ENCODE results near the gene ROCK2. TPM values are rescaled to one million over a fixed set of nuclear protein-coding genes. Genes with fewer than 3 reads are reported as not detected.

The ROCK2 gene
- total RNA-seq, 2 donors from 2014 or later, result 29.6 to 32.2 TPM

DNA sequence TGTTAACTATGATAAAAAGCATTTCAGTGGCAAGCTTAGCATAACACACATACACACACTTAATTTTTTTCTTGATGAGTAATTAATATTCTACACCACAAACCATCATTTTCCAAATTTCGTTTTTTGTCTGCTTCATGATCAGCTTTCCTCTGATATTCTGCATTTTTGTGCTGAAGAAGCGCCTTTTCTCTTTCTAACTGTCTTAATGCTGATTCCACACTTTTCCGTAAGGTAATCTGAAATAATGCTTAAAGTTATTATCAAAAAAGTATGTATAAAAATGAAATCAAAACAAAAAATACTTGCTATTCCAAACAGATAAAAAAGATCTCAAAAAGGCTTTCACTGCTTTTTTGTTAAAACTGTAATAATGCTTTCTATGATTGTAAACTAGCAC lies 129.0 kb downstream of the ROCK2 start:
- DNase-seq (ENCODE audit: low spot score), result no peak
- no peaks in the 10 kb centered on the region for H3K9me3 ChIP-seq
- no peaks in the 10 kb centered on the region for H3K4me1 ChIP-seq (replicated peaks)
- intact Hi-C loops (cut with DNase I), result no loop called here
- WGBS, result 90% methylated on average over 3 of the region's 3 CpGs
- H3K4me3 ChIP-seq, result no peak overlapping the region
- H3K27ac ChIP-seq, result no peak overlapping the region
- no peaks in the 10 kb centered on the region for H3K27me3 ChIP-seq (replicated peaks; ENCODE audit: insufficient read depth)
- peaks cover 2 to 3% of the 10 kb centered on the region in 2 donors for H3K36me3 ChIP-seq
- TF ChIP-seq, protein P1, sequence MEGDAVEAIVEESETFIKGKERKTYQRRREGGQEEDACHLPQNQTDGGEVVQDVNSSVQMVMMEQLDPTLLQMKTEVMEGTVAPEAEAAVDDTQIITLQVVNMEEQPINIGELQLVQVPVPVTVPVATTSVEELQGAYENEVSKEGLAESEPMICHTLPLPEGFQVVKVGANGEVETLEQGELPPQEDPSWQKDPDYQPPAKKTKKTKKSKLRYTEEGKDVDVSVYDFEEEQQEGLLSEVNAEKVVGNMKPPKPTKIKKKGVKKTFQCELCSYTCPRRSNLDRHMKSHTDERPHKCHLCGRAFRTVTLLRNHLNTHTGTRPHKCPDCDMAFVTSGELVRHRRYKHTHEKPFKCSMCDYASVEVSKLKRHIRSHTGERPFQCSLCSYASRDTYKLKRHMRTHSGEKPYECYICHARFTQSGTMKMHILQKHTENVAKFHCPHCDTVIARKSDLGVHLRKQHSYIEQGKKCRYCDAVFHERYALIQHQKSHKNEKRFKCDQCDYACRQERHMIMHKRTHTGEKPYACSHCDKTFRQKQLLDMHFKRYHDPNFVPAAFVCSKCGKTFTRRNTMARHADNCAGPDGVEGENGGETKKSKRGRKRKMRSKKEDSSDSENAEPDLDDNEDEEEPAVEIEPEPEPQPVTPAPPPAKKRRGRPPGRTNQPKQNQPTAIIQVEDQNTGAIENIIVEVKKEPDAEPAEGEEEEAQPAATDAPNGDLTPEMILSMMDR (IDR thresholded peaks at IDR 0.05), result no peak
- no peak for TF ChIP-seq POLR2A (IDR thresholded peaks at IDR 0.05)
- TF ChIP-seq POLR2AphosphoS5 (IDR thresholded peaks at IDR 0.05), result no peak

DNA sequence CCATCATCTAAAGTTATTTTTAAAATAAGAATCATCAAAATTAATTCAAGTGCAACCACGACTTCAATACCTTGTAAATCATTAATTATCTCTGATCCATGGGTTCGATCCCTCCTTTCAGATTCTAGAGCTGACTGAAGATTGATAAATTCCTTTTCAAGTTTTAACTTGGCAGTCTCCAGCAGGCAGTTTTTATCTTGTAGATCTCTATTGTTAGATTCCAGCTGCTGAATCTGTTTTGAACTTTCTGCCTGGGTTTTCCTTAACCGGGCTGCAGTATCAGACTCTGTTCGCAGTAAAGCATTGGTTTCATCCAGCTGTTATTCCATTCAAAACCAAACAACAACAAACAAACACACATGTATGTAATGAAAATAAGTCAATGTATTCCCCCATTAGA lies 129.7 kb downstream of the ROCK2 start:
- Histone ChIP-seq H3K4me1 (replicated peaks) (no peaks in the 10 kb centered on the region), H3K27ac (no peak overlapping the region), H3K9me3 (no peaks in the 10 kb centered on the region), H3K27me3 (replicated peaks; ENCODE audit: insufficient read depth) (no peaks in the 10 kb centered on the region), H3K36me3 (peaks cover 0 to 3% of the 10 kb centered on the region in 2 donors), H3K4me3 (no peak overlapping the region)
- TF ChIP-seq, protein P1 (IDR thresholded peaks at IDR 0.05), result no peak
- no peak for TF ChIP-seq POLR2A (IDR thresholded peaks at IDR 0.05)
- intact Hi-C loops (cut with DNase I), result no loop called here
- no peak for DNase-seq (ENCODE audit: low spot score)
- 32% methylated on average over 4 of the region's 4 CpGs for WGBS

GRCh38 chr2:11213975-11214374 lies 130.5 kb downstream of the ROCK2 start:
- Histone ChIP-seq H3K4me1 (replicated peaks) (no peaks in the 10 kb centered on the region), H3K27me3 (replicated peaks; ENCODE audit: insufficient read depth) (no peaks in the 10 kb centered on the region), H3K36me3 (peaks cover 0 to 3% of the 10 kb centered on the region in 2 donors), H3K9me3 (no peaks in the 10 kb centered on the region), H3K4me3 (no peak overlapping the region), H3K27ac (no peak overlapping the region)
- intact Hi-C loops (cut with DNase I), result no loop called here
- no peak for DNase-seq (ENCODE audit: low spot score)
- 95% methylated on average over 1 of the region's 1 CpG for WGBS
- no peak for TF ChIP-seq POLR2AphosphoS5 (IDR thresholded peaks at IDR 0.05)
- TF ChIP-seq POLR2A (IDR thresholded peaks at IDR 0.05), result no peak
- TF ChIP-seq, protein P1 (IDR thresholded peaks at IDR 0.05), result no peak

- DNase-seq (ENCODE audit: low spot score), result no peak
- no peak overlapping the region for H3K27ac ChIP-seq
- no peaks in the 10 kb centered on the region for H3K4me1 ChIP-seq (replicated peaks)
- WGBS, result 78% methylated on average over 5 of the region's 5 CpGs
- H3K27me3 ChIP-seq (replicated peaks; ENCODE audit: insufficient read depth), result no peaks in the 10 kb centered on the region
- peaks cover 0 to 3% of the 10 kb centered on the region in 2 donors for H3K36me3 ChIP-seq
- intact Hi-C loops (cut with DNase I), result no loop called here
- H3K4me3 ChIP-seq, result no peak overlapping the region
- no peaks in the 10 kb centered on the region for H3K9me3 ChIP-seq
- TF ChIP-seq POLR2AphosphoS5 (IDR thresholded peaks at IDR 0.05), result no peak
These were observed 131.3 kb downstream of the ROCK2 start for GRCh38 chr2:11213090-11213638.

DNA sequence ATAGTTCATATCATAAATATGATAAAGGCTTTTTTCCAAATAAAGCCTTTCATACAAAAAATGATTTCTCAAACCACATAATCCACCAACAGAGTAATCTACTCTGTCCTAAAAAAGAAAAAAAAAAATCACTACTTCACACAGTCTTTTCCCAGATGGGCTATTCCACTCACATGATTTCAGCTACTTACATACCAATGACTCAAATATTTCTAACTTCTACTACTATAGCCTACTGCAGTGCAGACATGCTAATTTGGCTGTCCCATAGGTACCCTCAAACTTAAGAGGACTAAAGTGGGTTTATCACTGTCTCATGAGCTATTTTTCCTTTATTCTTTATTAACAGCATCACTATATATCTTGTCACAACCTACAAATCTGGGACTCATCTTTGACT lies 131.8 kb downstream of the ROCK2 start:
- no peak for DNase-seq (ENCODE audit: low spot score)
- Histone ChIP-seq H3K4me1 (replicated peaks) (no peaks in the 10 kb centered on the region), H3K36me3 (peaks cover 0 to 3% of the 10 kb centered on the region in 2 donors), H3K27ac (no peak overlapping the region), H3K4me3 (no peak overlapping the region), H3K27me3 (replicated peaks; ENCODE audit: insufficient read depth) (no peaks in the 10 kb centered on the region), H3K9me3 (no peaks in the 10 kb centered on the region)
- TF ChIP-seq, protein P1 (IDR thresholded peaks at IDR 0.05), result no peak
- TF ChIP-seq POLR2AphosphoS5 (IDR thresholded peaks at IDR 0.05) (no peak), POLR2A (IDR thresholded peaks at IDR 0.05) (no peak)
- intact Hi-C loops (cut with DNase I), result no loop called here
